Left lung (tissue), 10 donors: ENCODE results near the gene VWF. TPM values are rescaled to one million over a fixed set of nuclear protein-coding genes. Genes with fewer than 3 reads are reported as not detected.

Experiments
- ATAC-seq: fragments of 200-7000 bp; cut with Tn5 transposase; one replicate; pipeline ENCODE4 v1.9.1; 2020; ENCODE audit warnings: moderate library complexity
- DNase-seq, 4 donors: peaks; one replicate each; pipeline ENCODE4 v3.0.0-alpha.2; 2013 to 2020
- H3K27ac ChIP-seq, 2 donors: fragments of 200-600 bp; sonication (generic) in 1 of 2; one replicate each; pipeline versions ENCODE4 v1.5.0 to v1.8.0; 2020 to 2021
- H3K27me3 ChIP-seq, 2 donors: fragments of 200-600 bp; sonication (generic) in 1 of 2; one replicate each; pipeline versions ENCODE4 v1.5.0 to v1.8.0; 2020 to 2021
- H3K36me3 ChIP-seq, 2 donors: fragments of 200-600 bp; sonication (generic) in 1 of 2; one replicate each; pipeline versions ENCODE4 v1.5.0 to v1.8.0; 2020 to 2021
- H3K4me1 ChIP-seq, 2 donors: fragments of 200-600 bp; one replicate each; pipeline ENCODE4 v1.8.0; 2021
- H3K4me3 ChIP-seq, 2 donors: fragments of 200-600 bp; sonication (generic) in 1 of 2; one replicate each; pipeline versions ENCODE4 v1.5.0 to v1.8.0; 2020 to 2021; ENCODE audit warnings: mild to moderate bottlenecking in 1 of 2
- H3K9me3 ChIP-seq, 2 donors: fragments of 200-600 bp; sonication (generic) in 1 of 2; one replicate each; pipeline versions ENCODE4 v1.5.0 to v1.8.0; 2020 to 2021
- intact Hi-C, 2 donors: fragments of 100-400 bp; cut with DNase I; formaldehyde crosslinking; loops; one replicate each; pipeline versions ENCODE4 v1.11.2 to v1.14.2; 2022
- polyA plus RNA-seq, 6 donors: library from polyadenylated mRNA; unstranded; fragments of 120-200 nt; gene quantifications; one replicate each; pipeline ENCODE4 v1.2.1, GENCODE V29; 2013; ENCODE audit not compliant: insufficient read length in 6 of 6
- total RNA-seq, 2 donors: library from RNA; stranded (reverse); fragmentation: NEBNext Ultra II Directional; extraction: Animal tissue kit (Norgen Biotek cat#: 25700); gene quantifications; one replicate each; pipeline ENCODE4 v1.2.1, GENCODE V29; 2021
- TF ChIP-seq, protein P1 (sequence below), 2 donors: fragments of 200-600 bp; sonication (generic) in 1 of 2; IDR thresholded peaks; one replicate each; pipeline versions ENCODE4 v1.5.0 to v1.8.0; 2021; ENCODE audit warnings: antibody characterized with exemption in 2 of 2
- donor health status: DM: no; HTN: yes; CAD: no.
- donor health status: DM: no; HTN: no; CAD: no.

The VWF gene
- total and polyA plus RNA-seq, 8 donors: 123 to 401 (median 147) TPM

DNA sequence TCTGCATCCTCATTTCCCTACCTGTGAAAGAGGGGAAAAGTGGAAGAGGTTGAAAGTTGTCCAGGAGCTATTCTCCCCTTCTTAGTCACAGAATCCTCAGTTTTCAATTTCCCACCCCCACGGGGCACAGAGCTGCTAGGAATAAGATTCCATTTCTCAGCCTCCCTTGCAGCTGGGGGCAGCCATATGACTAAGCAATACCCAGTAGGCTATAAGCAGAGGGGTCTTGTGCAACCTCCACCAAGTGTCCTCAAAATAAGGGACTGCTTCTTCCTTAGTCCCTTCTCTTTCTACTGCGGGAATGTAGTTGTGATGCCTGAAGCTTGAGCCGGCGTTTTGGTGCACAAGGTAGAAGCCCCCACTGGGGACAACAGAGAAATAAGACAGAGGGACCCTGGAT is 40.9 kb downstream of the VWF start:
- ATAC-seq (no peak), DNase-seq (no peak)
- TF ChIP-seq, protein P1, sequence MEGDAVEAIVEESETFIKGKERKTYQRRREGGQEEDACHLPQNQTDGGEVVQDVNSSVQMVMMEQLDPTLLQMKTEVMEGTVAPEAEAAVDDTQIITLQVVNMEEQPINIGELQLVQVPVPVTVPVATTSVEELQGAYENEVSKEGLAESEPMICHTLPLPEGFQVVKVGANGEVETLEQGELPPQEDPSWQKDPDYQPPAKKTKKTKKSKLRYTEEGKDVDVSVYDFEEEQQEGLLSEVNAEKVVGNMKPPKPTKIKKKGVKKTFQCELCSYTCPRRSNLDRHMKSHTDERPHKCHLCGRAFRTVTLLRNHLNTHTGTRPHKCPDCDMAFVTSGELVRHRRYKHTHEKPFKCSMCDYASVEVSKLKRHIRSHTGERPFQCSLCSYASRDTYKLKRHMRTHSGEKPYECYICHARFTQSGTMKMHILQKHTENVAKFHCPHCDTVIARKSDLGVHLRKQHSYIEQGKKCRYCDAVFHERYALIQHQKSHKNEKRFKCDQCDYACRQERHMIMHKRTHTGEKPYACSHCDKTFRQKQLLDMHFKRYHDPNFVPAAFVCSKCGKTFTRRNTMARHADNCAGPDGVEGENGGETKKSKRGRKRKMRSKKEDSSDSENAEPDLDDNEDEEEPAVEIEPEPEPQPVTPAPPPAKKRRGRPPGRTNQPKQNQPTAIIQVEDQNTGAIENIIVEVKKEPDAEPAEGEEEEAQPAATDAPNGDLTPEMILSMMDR (IDR thresholded peaks at IDR 0.05): no peak
- H3K4me1 ChIP-seq: peaks cover 14% of the 10 kb centered on the region in 2 donors
- H3K9me3 ChIP-seq: no peaks in the 10 kb centered on the region
- no peaks in the 10 kb centered on the region for H3K36me3 ChIP-seq
- intact Hi-C loops: no loop called here
- no peak overlapping the region for H3K4me3 ChIP-seq
- no peaks in the 10 kb centered on the region for H3K27me3 ChIP-seq
- H3K27ac ChIP-seq: no peak overlapping the region

DNA sequence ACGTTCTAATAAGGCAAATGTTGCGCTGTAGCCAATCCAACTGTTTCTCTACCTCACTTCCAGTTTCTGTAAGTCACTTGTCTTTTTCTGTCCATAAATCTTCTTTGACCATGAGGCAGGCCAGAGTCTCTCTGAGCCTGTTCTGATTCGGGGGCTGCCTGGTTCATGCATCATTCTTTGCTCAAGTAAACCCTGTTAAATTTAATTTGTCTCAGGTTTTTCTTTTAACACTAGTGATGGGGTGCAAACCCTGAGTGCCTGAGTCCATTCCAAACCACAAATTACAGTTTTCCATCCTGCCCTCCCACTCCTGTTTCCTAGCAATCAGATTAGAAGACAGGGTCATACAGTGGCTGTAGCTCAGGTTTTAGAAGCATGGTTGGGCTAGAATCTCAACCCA is 41.9 kb downstream of the VWF start:
- no peak for ATAC-seq
- H3K27ac ChIP-seq: no peak overlapping the region
- intact Hi-C loops: no loop called here

DNA sequence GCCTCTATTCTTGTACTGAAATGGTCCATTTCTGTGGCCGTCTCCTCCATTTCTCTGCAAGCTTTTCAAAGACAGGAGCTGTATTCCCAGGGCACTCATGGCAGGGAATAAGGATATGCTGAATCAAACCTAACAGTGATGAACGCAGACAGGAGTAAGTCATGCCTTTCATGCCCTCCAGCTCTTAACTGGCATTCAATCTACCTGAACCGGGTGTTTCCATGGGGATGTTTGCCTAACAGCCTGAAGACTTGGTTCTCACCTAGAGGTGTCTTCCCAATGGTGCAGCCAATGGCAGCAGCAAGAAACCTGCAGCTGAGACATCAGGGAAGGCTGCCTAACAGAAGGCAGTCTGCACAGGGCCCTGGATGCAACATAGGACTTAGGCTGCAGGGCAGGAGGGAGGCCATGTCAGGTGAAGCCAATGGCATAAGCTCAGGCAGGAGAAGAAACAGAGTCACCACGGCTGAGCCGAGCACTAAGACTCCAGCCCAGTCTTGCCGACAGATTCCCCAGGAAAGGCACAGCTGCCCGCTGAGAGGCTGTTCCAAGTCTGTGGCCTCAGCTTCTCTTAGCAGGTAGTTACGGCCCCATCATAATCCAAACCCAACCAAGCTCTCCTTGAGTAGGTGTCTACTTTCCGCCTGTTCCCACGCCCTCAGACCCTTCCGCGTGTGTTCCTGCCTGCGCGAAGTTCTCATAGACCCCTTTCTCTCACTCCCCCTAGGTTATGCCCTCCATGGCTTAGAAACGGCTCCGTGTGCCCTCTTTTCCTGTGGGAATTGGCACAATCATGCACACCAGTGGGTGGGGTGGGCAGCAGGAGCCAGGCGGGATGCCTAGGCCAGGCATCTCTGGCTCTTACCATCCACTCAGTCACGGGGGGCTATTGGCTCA is 44.1 kb downstream of the VWF start:
- no peaks in the 10 kb centered on the region for H3K9me3 ChIP-seq
- no peak overlapping the region for H3K4me3 ChIP-seq
- H3K36me3 ChIP-seq: no peaks in the 10 kb centered on the region
- TF ChIP-seq, protein P1 (IDR thresholded peaks at IDR 0.05): no peak
- H3K4me1 ChIP-seq: peaks cover 15 to 23% of the 10 kb centered on the region in 2 donors
- H3K27me3 ChIP-seq: peaks cover 5 to 13% of the 10 kb centered on the region in 2 donors
- intact Hi-C loops: no loop called here
- H3K27ac ChIP-seq: no peak overlapping the region
- DNase-seq (no peak), ATAC-seq (no peak)

More for the DNA sequence above, 41.9 kb downstream of the VWF start:
- H3K4me1 ChIP-seq: peaks cover 14% of the 10 kb centered on the region in 2 donors
- H3K27me3 ChIP-seq: no peaks in the 10 kb centered on the region
- no peak for DNase-seq
- H3K4me3 ChIP-seq: no peak overlapping the region
- TF ChIP-seq, protein P1 (IDR thresholded peaks at IDR 0.05): no peak
- H3K36me3 ChIP-seq: no peaks in the 10 kb centered on the region
- no peaks in the 10 kb centered on the region for H3K9me3 ChIP-seq

DNA sequence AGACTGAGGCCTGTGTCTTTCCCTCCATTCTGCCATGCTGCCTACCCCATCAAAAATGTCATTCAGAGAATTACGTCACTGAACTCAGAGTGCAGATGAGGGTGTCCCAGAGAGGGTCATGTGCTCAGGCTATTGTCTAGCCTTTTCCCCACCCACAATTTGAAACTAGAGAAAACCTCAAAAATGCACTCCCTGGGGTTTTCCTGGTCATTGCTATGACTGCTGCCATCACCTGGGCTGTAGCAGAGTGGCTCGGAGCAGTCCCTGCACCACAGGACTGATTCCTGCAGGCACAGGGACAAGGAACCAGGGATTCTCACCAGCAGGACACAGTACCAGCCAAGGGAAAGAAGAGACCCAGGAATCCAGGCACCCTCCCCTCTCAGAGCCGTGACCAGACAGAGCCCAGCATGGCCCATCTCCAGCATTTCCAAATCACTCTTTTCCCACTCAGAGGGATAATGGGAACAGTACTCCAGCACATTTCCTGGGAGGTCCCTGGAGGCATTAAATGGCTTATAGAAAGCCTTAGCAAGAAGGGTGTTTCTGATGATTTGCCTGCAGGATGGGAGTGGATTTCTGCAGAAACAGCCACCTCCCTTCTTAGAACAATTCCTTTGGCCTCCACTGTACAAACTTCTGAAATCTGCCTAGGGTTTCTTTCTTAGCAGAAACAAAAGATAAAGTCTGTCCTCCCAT is 45.9 kb downstream of the VWF start:
- Histone ChIP-seq H3K36me3 (no peaks in the 10 kb centered on the region), H3K9me3 (no peaks in the 10 kb centered on the region), H3K27me3 (peaks cover 5 to 29% of the 10 kb centered on the region in 2 donors), H3K4me1 (peaks cover 7 to 24% of the 10 kb centered on the region in 2 donors), H3K27ac (no peak overlapping the region), H3K4me3 (no peak overlapping the region)
- TF ChIP-seq, protein P1 (IDR thresholded peaks at IDR 0.05): no peak
- DNase-seq: no peak
- intact Hi-C loops: loop anchor here in 1 of 2 donors (10.0 kb wide), 1 partner anchor 106 kb away; no protein-coding TSS in a partner anchor
- ATAC-seq: no peak

DNA sequence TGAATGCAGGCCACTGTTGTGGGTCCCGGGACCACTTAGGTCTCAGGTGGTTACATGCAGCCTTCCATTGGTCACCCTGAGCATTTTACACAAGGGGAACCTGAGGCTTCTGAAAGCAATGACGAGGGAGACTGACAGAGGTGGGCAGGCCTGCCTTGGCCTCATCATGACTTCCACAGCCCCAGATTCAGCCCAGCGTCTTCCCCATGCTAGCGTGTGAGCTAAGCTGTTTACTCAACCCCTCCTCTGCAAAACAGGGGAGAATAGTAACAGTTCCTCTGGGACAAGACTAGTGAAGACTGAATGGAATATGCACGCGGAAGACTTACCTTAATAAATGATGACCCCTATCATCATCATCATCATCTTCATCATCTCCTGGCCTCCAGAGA is 46.8 kb downstream of the VWF start:
- DNase-seq (no peak), ATAC-seq (no peak)
- TF ChIP-seq, protein P1 (IDR thresholded peaks at IDR 0.05): no peak
- no peak overlapping the region for H3K27ac ChIP-seq
- H3K27me3 ChIP-seq: peaks cover 5 to 29% of the 10 kb centered on the region in 2 donors
- H3K9me3 ChIP-seq: no peaks in the 10 kb centered on the region
- intact Hi-C loops: loop anchor here in 1 of 2 donors (10.0 kb wide), 1 partner anchor 107 kb away; no protein-coding TSS in a partner anchor
- H3K36me3 ChIP-seq: no peaks in the 10 kb centered on the region
- H3K4me1 ChIP-seq: peaks cover 7 to 30% of the 10 kb centered on the region in 2 donors
- H3K4me3 ChIP-seq: no peak overlapping the region
